ENCODE data around the gene RASSF8. TPM values are rescaled to one million over a fixed set of nuclear protein-coding genes. Genes with fewer than 3 reads are reported as not detected.

RASSF8 gene
- total RNA-seq, 1 donor from 2014 or later, result 54.6 TPM

DNA sequence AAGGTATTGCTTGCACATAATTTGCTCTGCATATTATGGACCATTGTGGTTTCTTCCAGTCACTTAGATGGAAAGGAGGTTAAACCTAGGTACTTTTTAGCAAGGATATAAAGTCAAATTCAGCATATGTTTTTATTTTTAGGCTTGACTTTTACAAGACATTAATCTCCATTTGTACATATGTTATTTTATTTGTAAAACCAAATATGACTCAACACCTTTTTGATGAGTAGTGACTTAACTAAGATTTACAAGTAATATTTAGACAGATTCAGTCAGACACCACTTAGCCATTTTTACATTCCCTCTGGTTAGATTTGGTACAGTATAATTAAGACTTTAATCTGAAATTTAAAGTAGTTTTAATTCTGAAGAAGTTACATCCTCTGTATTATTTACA lies 111.3 kb downstream of the RASSF8 start:
- no peaks in the 10 kb centered on the region for H3K4me1 Mint-ChIP-seq (ENCODE audit: low read depth)
- DNase-seq (ENCODE audit: low spot score), result no peak
- TF ChIP-seq, protein P1, sequence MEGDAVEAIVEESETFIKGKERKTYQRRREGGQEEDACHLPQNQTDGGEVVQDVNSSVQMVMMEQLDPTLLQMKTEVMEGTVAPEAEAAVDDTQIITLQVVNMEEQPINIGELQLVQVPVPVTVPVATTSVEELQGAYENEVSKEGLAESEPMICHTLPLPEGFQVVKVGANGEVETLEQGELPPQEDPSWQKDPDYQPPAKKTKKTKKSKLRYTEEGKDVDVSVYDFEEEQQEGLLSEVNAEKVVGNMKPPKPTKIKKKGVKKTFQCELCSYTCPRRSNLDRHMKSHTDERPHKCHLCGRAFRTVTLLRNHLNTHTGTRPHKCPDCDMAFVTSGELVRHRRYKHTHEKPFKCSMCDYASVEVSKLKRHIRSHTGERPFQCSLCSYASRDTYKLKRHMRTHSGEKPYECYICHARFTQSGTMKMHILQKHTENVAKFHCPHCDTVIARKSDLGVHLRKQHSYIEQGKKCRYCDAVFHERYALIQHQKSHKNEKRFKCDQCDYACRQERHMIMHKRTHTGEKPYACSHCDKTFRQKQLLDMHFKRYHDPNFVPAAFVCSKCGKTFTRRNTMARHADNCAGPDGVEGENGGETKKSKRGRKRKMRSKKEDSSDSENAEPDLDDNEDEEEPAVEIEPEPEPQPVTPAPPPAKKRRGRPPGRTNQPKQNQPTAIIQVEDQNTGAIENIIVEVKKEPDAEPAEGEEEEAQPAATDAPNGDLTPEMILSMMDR (IDR thresholded peaks at IDR 0.05), result no peak
- peaks cover 3% of the 10 kb centered on the region for H3K36me3 Mint-ChIP-seq (ENCODE audit: low read depth)
- no peak overlapping the region for H3K4me3 Mint-ChIP-seq (ENCODE audit: unreplicated experiment)
- no peak overlapping the region for H3K27ac Mint-ChIP-seq (ENCODE audit: unreplicated experiment)
- H3K27me3 Mint-ChIP-seq (ENCODE audit: low read depth), result no peaks in the 10 kb centered on the region
- H3K9me3 Mint-ChIP-seq (ENCODE audit: low read depth), result no peaks in the 10 kb centered on the region

DNA sequence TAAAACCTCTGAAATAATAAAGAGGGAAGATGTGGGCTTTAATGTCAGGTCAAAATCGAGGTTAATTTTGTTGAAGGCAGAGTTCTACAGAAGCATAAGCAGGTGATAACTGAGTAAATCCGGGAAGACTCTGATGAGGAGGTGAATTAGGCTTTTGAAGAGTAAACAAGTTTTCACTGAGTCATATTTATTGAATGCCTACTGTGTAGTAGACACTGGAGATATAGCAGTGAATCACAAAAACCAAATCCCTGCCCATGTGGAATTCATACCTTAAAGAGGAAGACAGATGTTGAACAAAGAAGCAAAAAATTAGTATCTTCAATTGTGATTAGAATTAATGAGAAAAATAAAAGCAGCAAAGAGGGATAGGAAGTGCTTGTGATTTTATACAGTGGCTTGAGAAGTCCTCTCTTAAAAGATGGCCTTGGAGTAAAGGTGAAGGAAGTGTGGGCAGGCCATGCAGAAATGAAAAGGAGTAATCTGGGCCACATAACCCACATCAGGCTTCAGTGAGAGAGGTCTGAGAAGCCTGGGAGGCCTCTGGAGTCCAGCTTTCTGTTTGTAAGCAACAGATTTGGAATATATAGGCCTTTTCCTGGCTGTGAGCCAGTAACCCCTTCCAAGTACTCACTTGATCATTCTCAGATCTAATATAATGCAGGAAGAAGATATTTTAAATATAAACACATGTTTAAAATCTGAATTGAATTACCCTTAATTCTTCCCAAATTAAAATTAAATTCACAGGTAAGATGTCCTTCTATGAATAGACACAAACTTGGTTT lies 119.6 kb downstream of the RASSF8 start:
- Mint-ChIP-seq H3K27ac (ENCODE audit: unreplicated experiment) (no peak overlapping the region), H3K9me3 (ENCODE audit: low read depth) (peaks cover 5% of the 10 kb centered on the region), H3K4me1 (ENCODE audit: low read depth) (no peaks in the 10 kb centered on the region), H3K4me3 (ENCODE audit: unreplicated experiment) (no peak overlapping the region), H3K36me3 (ENCODE audit: low read depth) (peaks cover 7% of the 10 kb centered on the region), H3K27me3 (ENCODE audit: low read depth) (no peaks in the 10 kb centered on the region)
- TF ChIP-seq, protein P1 (IDR thresholded peaks at IDR 0.05), result no peak
- DNase-seq (ENCODE audit: low spot score), result no peak

DNA sequence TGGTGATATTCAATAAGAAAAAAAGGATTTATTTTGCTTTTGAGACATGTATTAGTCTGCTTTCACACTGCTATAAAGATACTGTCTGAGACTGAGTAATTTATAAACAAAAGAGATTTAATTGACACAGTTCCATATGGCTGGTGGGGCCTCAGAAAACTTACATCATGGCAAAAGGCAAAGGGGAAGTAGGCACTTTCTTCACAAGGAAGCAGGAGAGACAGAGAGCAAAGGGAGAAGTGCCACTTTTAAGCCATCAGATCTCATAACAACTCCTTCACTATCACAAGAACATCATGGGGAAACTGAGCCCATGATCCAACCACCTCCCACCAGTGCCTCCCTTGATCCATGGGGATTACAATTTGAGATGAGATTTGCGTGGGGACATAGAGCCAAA lies 122.4 kb downstream of the RASSF8 start:
- no peak for DNase-seq (ENCODE audit: low spot score)
- Mint-ChIP-seq H3K36me3 (ENCODE audit: low read depth) (peaks cover 4% of the 10 kb centered on the region), H3K27me3 (ENCODE audit: low read depth) (no peaks in the 10 kb centered on the region), H3K4me1 (ENCODE audit: low read depth) (no peaks in the 10 kb centered on the region), H3K27ac (ENCODE audit: unreplicated experiment) (no peak overlapping the region), H3K4me3 (ENCODE audit: unreplicated experiment) (no peak overlapping the region), H3K9me3 (ENCODE audit: low read depth) (no peaks in the 10 kb centered on the region)
- TF ChIP-seq, protein P1 (IDR thresholded peaks at IDR 0.05), result no peak

DNA sequence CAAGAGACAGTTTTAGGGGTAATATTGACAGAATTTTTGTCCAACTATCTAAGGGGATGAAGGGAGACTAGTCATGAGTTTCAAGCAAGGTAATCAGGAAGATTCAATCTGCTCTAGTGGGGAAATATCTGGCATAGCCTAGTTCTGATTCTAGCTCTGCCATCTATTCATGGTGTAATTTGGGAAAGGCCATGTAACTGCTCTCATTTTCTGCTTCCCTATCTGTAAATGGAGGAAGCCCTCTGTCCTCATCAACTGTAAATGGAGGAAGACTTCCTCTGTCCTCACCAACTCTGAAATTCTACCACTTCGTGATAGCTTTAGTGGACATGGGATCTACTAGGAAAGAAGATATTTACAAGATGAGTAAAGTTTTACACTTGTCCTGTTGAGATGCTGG lies 128.5 kb downstream of the RASSF8 start:
- no peak for DNase-seq (ENCODE audit: low spot score)
- Mint-ChIP-seq H3K4me3 (ENCODE audit: unreplicated experiment) (no peak overlapping the region), H3K36me3 (ENCODE audit: low read depth) (no peaks in the 10 kb centered on the region), H3K27me3 (ENCODE audit: low read depth) (no peaks in the 10 kb centered on the region), H3K9me3 (ENCODE audit: low read depth) (no peaks in the 10 kb centered on the region), H3K4me1 (ENCODE audit: low read depth) (no peaks in the 10 kb centered on the region), H3K27ac (ENCODE audit: unreplicated experiment) (no peak overlapping the region)
- TF ChIP-seq, protein P1 (IDR thresholded peaks at IDR 0.05), result no peak

DNA sequence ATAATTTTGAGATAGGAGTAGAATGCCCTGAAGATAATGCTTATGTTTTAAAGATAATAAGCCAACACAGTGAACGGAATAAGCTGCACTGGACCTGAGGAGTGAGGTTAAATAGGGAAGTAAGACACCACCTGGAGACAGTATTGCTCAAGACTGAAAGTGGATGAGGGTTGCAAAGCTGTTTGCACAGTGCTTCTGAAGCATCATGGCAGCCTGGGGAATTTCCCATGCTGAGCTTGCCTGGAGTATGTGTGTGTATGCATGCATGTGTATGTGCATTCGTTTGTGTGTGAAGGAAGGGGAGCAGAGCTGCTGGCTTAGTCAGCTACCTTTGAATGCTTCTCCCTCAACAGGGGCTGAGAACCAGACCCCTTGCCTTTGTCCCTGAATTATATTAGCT lies 130.5 kb downstream of the RASSF8 start:
- H3K27ac Mint-ChIP-seq (ENCODE audit: unreplicated experiment), result no peak overlapping the region
- no peaks in the 10 kb centered on the region for H3K9me3 Mint-ChIP-seq (ENCODE audit: low read depth)
- H3K4me3 Mint-ChIP-seq (ENCODE audit: unreplicated experiment), result no peak overlapping the region
- peaks cover 3% of the 10 kb centered on the region for H3K4me1 Mint-ChIP-seq (ENCODE audit: low read depth)
- H3K27me3 Mint-ChIP-seq (ENCODE audit: low read depth), result no peaks in the 10 kb centered on the region
- TF ChIP-seq, protein P1 (IDR thresholded peaks at IDR 0.05), result no peak
- no peak for DNase-seq (ENCODE audit: low spot score)
- no peaks in the 10 kb centered on the region for H3K36me3 Mint-ChIP-seq (ENCODE audit: low read depth)

Measured in chondrocyte (in vitro differentiated cells).